Prostate gland (tissue), 2 donors: ENCODE results near the gene CNTN4. TPM values are rescaled to one million over a fixed set of nuclear protein-coding genes. Genes with fewer than 3 reads are reported as not detected.

Experiments used
- small RNA-seq, 2 donors: library from RNA; depleted of rRNA; stranded (forward); fragments of <200 nt; gene quantifications; one replicate each; pipeline ENCODE3, GENCODE V24; 2016
- total RNA-seq, 2 donors: library from RNA; depleted of rRNA; stranded (reverse); fragments of >200 nt; gene quantifications; one replicate each; pipeline ENCODE4 v1.1.0, GENCODE V29; 2016

The CNTN4 gene
- total RNA-seq, 2 donors from 2014 or later, result 1.5 to 5.7 TPM

Small RNA genes lying within 50 kb of the gene (small RNA-seq; reads per million reads assigned to genes)
- gene RF00416, result 0 reads per million in 2 donors
- 0 reads per million in 2 donors for gene RN7SKP144
